GM12873 (cell line): ENCODE measurements around the gene CCN2.

Experiments
- TF ChIP-seq, protein P1 (sequence below): IDR thresholded peaks from 2 replicates; pipeline ENCODE4 v1.5.1; 2012; ENCODE audit warnings: low read depth, mild to moderate bottlenecking, moderate library complexity, low read length, control low read depth; ENCODE audit not compliant: insufficient read depth; ENCODE audit errors: missing control alignments

Gene CCN2

DNA sequence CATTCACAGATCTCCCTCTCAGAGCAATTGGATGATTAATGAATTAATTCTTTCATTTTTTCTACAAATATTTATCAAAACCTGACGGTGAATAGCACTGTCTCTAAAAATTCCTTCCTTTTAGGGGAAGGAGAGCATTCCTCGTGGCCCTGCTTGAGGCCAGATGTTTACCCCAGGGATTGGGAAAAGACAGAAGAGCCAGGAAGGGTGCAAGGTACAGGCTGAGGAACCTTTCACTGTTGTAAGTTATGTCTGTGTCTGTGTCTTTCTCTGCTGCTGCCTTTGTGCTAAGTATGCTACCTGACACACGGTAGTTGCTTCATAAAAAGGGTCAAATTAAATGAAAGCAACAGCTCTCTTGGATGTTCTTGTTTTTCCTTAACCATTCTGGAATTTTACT lies 27.4 kb upstream of the CCN2 start:
- TF ChIP-seq, protein P1, sequence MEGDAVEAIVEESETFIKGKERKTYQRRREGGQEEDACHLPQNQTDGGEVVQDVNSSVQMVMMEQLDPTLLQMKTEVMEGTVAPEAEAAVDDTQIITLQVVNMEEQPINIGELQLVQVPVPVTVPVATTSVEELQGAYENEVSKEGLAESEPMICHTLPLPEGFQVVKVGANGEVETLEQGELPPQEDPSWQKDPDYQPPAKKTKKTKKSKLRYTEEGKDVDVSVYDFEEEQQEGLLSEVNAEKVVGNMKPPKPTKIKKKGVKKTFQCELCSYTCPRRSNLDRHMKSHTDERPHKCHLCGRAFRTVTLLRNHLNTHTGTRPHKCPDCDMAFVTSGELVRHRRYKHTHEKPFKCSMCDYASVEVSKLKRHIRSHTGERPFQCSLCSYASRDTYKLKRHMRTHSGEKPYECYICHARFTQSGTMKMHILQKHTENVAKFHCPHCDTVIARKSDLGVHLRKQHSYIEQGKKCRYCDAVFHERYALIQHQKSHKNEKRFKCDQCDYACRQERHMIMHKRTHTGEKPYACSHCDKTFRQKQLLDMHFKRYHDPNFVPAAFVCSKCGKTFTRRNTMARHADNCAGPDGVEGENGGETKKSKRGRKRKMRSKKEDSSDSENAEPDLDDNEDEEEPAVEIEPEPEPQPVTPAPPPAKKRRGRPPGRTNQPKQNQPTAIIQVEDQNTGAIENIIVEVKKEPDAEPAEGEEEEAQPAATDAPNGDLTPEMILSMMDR = no peak

DNA sequence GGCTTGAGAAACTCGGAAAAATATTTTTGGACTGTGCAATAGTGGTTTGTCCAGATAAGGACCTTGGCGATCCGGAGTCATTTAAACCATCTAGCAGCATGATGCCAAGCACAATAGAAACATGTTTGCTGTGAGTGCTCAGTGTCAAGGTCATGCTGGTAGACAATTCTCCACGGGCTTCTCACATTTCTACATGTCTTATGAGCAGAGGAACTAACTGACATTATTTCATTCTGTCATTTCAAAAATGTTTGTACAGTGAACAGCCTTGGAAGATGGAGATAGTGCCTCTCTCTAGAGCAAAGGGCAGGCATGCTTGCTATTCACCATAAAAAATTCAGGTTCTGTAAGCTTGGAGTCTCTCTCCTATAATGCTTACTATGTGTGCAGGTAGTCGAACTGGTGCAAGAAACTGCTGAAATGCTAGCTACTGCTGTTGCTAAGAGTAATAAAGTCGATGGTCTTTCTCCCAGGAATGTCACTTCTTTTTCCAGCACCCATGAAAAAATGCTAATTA lies 25.4 kb upstream of the CCN2 start:
- TF ChIP-seq, protein P1 = no peak

DNA sequence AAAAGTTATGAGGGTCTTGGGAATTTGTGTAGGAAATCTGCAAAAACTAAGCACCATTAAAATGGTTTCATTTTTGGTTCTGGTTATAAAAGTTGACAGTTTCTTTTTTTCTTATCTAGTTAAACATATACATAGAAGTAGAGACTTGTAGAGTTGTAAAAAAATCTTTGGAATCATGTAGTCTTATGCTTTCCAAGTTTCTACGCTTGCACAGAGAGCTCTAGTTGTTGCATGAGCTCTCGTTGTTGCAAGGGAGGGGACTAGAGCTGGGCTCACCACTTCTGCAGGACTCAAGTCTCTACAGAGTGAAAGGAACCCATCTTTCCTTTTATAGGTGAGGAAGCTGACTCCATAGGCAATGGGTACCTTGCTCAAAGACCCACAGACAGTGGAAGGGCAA lies 21.6 kb upstream of the CCN2 start:
- TF ChIP-seq, protein P1 = no peak

DNA sequence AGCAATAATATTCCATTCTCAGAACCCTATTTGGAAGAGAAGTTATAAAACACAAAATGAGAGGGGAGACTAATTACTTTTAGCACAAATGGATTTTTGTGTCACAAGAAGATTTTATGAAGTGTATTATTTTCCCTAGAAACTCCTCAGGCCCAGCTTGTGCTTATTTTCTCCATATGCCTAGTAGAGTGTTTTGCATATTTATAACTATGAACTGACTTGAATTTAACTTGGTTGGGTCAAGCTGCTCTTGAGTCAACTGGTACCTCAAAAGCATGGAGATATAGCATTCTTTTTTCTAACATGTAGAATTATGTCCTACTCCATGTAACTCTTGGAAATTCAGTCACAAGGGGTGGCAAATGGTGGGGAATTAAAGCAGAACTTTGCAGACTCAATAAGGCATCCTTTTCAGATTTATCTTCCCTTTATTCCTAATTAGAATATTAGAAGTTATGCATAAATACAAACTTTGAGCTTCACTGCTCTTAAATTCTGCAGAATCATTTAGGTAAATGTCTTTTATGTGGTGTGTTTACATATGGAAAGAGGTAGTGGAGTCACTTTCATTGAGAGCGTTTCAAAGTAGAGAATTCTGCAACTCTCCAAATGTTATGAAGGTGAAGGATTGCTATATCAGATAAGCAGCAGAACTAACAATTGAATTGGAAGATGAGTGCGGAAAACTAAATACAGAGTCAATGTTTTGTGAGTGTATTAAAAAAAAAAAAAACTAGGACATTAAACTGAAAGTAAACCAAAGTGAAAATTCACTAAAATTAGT lies 19.1 kb upstream of the CCN2 start:
- TF ChIP-seq, protein P1 = no peak

DNA sequence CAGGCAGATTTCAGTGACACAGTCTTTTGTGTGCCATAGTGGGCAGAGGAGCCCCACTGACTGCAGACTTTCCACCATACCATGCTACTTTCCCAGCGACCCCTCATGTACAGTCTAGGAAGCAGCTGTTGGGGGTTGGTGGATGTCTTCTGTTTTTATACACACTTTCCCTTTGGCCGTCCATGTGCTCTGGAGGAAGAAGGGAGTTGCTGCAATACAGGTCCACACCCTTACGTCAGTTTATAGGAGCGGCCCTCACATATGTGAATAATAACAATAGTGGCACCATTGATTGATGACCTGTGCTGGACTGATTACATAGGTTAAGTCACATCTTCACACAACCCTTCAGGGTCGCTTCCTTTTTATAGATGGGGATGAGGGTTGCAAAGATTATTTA lies 17.5 kb upstream of the CCN2 start:
- TF ChIP-seq, protein P1 = no peak

DNA sequence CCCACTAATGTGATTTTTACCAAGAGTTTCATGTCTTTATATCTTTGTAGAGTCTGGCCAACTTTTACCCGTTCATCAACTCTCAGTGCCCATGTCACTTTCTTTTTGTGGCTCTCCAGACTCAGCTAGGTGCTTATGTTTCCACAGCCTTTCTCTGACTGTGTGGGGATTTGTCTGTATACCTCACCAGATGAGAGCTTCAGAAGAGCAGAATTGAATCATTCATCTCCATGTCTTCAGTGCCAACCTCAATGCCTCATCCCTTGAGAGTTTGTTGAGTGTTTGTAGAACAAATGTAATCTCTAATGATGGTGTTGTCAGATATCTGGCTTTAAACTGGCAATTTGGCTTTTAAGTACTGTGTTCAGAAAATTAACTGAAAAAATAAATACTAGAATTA lies 16.8 kb upstream of the CCN2 start:
- TF ChIP-seq, protein P1 = no peak

DNA sequence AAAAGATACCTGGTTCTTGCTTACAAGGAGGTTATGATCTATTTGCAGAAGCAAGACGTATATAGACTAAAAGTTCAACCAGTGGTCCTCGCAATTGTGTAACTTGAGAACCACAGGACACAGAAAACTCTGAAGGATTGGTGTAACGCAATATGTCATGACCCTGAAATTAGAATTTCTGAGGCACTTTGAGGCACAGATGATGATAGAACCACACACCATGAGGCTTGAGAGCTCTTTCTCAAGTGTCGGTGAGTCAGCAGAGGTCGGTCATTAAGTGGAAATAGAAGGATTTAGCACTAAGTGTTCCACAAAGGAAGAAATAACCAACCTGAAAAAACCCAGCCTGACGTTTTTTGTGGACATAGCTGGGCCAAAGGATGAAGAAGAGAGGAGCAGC lies 15.3 kb upstream of the CCN2 start:
- TF ChIP-seq, protein P1 = no peak
